Fibroblast of skin of left biceps (primary cell): ENCODE measurements around the gene SIAH3.

ENCODE experiments used
- DNase-seq, 2 experiments: peaks; one replicate each; pipeline ENCODE4 v3.0.0-alpha.2; 2013; ENCODE audit warnings: low read depth in 2 of 2

Gene SIAH3

DNA sequence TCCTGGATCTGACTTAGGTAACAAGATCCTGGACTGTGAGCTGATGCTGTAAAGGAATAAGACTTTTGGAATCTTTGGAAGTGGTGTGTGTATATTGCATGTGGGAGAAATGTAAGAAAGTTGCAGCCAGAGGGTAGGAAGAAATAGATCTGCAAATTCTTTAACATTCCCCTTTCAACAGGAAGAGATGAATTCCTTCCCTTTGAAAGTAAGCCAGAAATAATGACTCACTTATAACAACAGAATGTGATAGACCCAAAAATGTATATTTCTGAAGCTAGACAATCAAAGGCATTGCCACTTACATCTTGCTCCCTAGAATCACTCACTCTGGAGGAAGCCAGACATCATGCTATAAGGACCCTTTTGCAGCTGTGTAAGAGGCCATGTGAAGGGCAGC, 9.8 kb upstream of the SIAH3 start:
- DNase-seq = peak; percentile 40 to 41

- no peak for DNase-seq
Observed at GRCh38 chr13:45860240-45860639, 8.7 kb upstream of the SIAH3 start.

- DNase-seq = no peak
Observed at GRCh38 chr13:45859705-45860104, 8.2 kb upstream of the SIAH3 start.

DNA sequence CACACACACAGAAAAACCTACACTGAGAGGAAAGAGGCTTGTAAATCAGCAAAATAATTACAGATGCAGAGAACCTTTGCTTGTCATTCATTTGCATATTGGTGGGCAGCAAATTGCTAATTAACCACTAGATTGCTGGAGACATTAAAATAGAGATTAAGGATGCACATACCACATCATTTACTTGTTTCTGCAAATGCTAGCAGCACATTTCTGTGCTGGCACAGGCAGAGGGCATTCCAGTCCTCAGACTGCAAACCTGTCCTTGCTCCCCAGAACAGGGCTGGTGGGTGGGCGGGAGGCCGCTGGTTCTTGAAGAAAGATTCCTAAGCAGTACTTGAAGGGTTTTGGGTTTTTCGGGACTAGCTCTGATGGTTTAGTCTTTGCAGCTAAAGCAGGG, 941 bp upstream of the SIAH3 start:
- DNase-seq = no peak

GRCh38 chr13:45851956-45852355, 403 bp upstream of the SIAH3 start:
- DNase-seq = no peak

DNA sequence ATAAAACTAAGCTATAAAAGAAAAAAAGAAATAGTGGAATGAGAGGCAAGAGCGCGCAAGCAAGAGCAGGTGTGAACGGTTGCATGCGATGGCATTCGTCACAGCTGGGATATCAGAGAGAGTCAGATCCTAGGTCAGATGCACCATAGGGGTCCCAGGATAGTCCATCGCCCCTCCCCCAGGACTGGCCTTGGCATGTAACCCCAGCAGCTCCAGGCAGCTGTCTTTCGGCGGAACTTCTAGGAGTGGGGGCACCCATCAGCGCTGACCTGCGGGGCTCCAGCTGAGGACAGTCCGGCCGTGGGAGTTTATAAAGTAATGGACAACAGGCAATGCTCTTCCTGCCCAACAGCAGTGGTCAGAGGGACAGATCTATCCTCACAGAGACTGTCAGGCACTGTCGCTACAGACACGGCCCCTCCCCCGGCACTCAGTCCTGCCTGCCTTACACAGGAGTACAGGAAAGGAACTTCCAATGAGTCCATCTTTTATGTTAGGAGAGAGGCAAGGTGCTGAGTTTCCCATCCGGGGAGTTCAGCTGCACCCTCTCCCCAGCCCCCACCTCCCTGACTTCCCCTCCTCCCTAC, 1.4 kb downstream of the SIAH3 start:
- no peak for DNase-seq

DNA sequence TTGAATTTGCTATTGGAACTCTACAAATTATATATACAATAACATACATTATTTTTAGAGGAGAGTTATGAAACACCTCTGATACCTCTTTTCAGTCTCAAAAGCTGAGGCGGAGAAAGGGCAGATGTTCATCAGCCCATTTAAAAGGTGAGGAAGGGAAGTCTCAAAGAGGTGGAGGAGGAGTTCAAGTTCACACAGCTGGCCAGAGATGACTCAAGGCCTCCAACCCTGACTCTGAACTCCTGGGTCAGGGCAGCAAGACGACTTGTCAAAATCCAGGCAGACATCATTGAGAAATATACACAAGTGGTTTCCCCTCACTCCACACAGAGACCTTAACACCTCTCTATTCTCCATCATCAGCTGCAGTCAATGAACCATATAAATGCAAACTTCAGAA, 2.1 kb downstream of the SIAH3 start:
- DNase-seq = no peak

GRCh38 chr13:45847554-45848224, 3.9 kb downstream of the SIAH3 start:
- no peak for DNase-seq

GRCh38 chr13:45846681-45847080, 4.9 kb downstream of the SIAH3 start:
- DNase-seq = no peak

DNA sequence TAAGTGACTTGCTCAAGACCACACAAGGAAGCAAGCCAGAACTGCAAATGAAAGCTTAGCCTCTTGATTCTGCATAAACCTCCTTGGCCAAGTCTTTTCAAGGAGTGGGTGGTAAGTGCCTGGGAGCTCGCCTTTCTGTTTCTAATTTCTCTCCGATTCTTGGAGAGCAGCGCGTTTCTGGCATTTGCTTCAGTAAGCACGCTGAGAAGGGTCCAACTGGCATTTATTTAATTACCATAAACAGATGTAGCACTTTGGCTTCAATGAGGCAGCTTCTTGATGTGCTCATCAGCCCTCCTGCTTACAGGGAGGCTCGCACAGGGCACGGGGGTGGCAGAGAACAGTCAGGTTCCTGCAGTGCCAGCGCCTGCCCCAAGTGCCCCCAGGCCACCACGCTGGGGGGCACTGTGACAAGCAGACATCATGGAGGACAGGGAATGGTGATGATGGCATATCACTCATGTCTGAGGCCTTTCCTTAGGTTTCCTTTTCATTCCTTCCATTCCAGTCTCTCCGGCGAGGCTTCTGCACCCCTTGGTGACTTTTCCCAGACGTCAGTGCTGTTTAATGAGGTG, 13.3 kb downstream of the SIAH3 start:
- DNase-seq = no peak

DNA sequence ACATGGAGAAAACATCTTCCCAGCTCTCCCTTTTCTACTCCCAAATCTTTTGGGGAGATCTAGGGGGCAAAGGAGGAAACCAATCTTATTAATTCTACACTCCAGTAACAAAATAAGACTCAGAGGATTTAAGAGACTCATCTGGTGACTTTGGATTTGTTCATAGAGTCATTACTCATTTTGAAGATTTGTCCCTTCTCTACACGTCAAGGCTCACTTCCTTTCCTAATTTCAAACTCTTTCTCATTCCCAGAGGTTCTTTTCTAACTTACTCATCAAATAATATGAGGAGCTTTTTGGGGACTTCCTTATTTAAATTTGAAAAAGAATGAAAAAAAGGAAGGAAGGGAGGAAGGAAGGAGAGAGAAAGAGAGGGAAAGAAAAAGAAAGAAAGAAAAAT, 14.4 kb downstream of the SIAH3 start:
- DNase-seq = no peak

- no peak for DNase-seq
Observed at GRCh38 chr13:45834411-45834994, 17.1 kb downstream of the SIAH3 start.

DNA sequence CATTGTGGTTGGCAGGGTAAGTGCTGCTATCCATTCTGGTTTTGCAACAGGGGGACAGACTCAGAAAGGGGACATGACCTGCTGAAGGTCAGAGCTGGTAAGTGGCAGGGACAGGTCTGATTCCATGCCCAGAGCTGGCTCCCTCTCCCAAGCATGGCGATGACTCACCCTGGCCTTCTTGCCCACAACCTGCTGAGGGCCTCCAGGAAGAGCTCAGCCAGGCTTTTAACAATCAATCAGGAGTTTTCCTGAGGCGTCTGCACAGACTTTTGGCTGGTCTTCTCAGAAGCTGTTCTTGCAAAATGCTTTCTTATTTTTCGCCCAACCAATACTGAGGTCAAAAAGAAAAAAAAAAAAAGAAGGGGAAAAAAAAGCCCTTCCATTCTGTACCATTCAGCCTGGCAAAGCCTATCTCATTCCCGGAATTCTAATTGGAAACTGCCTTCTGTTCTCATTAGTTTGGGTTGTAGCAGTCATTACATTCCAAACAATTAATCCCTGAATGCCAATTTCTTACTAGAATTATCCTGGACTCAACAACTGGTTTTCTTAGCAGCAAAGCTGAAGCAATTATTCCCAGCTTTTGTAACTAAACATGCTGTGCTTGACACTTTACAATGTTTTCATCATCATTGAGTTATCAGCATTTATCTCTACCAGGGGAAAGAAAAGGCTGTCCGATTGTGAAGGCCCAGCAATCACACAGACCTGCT, 17.7 kb downstream of the SIAH3 start:
- DNase-seq = no peak

DNA sequence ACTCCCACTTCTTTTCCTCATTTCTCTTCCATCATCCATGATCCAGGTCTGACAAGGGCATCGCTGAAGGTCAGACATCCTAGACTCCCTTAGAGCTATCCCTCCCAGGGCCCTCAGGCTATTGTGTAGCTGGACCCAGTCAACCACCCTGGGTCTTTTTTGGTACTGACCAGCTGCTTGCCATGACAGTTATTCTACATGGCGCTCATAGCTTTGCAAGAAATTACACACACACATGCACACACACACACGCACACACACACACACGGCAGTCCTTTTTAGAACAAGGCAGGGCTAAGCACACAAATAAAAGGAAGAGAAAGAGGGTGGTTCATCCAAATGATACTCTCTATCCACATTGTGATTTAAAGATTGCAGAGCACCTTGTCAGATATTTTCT, 18.3 kb downstream of the SIAH3 start:
- no peak for DNase-seq

- no peak for DNase-seq
Observed at GRCh38 chr13:45831851-45832250, 19.7 kb downstream of the SIAH3 start.

GRCh38 chr13:45830121-45830520, 21.4 kb downstream of the SIAH3 start:
- DNase-seq = no peak

- no peak for DNase-seq
Observed at GRCh38 chr13:45828256-45828968, 23.1 kb downstream of the SIAH3 start.

GRCh38 chr13:45827318-45827717, 24.2 kb downstream of the SIAH3 start:
- no peak for DNase-seq

DNA sequence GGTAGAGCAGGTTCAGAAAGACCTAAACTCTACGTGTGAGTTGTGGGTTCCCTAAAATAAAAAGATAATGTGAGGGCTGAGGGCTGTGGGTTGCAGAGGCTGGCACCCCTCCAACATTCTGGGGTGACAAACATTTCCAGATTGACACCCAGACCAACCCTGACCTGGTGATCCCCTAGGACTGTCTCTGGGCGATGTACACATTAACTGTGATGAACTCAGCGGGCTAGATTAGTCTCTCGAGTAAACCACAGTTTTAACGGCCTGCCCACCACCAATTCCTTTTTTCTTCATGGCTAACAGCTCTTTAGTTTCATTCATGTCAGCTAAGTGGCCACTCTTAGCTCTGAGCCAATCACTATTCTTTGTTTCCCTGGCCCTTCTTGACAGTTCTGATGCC, 24.8 kb downstream of the SIAH3 start:
- DNase-seq = no peak

- DNase-seq = no peak
Observed at GRCh38 chr13:45825387-45825650, 26.2 kb downstream of the SIAH3 start.

DNA sequence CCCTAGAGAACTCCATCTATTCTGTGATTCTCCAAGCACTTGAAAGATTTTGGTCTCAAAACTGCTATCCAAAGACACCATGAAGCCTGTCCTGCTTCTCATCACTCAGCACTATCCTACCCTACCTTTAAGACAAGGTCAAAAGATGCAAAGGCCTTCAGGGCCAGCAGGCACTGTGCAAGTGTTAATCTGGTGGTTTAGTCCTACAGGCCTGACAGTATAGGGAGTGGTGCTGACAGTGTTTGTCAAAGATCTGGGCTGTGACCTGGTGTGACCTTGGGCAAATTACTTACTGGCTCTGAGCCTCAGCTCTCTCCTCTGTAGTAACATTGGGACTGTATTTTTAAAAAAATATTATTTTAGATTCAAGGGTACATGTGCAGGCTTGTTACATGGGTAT, 28.0 kb downstream of the SIAH3 start:
- no peak for DNase-seq

DNA sequence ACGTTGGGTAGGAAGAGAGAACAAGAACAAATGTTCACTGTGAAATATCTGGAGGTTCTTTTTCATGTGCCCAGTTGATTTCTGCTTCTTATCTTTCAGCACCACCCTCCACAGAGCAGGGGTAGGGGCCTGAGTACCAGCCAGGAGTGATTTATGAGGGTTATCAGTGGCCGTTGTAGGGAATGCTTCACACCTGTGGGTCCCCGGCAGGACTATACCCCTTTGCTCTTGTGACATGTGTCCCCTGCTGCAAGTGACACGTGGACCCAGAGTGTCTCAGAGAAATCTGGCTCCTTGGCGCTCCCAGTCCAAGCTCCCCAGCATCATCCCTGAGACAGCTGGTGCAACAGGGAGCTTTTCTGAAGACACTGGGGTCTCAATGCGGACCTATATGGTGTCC, 29.7 kb downstream of the SIAH3 start:
- no peak for DNase-seq
